ENCODE measurements around the gene CASZ1. TPM values are rescaled to one million over a fixed set of nuclear protein-coding genes. Genes with fewer than 3 reads are reported as not detected.

Gene CASZ1
- total RNA-seq, 4 donors from 2014 or later = 5.2 to 38.5 (median 18.7) TPM

DNA sequence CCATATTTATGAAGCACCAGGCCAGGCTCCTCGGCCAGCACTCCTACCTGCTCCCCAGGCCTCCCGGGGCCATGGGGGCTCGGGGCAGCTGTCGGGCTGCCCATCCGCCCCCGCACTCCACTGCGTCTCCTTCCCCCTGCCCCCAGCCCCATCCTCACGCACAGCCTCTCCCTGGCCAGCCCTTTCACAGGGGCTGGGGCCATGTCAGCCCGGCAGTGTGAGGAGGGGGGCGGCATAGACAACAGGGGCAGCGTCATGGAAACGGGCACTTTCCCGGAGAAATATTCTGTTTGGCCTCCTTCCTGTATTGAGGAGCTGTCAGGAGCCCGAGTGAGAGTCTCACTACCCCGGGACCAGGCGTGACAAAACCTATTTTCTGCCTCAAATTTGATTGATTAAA lies 87.3 kb downstream of the CASZ1 start:
- H3K36me3 ChIP-seq = no peaks in the 10 kb centered on the region
- TF ChIP-seq POLR2A (IDR thresholded peaks at IDR 0.05) = no peak
- TF ChIP-seq, protein P1, sequence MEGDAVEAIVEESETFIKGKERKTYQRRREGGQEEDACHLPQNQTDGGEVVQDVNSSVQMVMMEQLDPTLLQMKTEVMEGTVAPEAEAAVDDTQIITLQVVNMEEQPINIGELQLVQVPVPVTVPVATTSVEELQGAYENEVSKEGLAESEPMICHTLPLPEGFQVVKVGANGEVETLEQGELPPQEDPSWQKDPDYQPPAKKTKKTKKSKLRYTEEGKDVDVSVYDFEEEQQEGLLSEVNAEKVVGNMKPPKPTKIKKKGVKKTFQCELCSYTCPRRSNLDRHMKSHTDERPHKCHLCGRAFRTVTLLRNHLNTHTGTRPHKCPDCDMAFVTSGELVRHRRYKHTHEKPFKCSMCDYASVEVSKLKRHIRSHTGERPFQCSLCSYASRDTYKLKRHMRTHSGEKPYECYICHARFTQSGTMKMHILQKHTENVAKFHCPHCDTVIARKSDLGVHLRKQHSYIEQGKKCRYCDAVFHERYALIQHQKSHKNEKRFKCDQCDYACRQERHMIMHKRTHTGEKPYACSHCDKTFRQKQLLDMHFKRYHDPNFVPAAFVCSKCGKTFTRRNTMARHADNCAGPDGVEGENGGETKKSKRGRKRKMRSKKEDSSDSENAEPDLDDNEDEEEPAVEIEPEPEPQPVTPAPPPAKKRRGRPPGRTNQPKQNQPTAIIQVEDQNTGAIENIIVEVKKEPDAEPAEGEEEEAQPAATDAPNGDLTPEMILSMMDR (IDR thresholded peaks at IDR 0.05) = no peak
- no peaks in the 10 kb centered on the region for H3K9me3 ChIP-seq
- 67 to 70% methylated on average over 10 to 16 of the region's 16 CpGs for WGBS, 2 donors
- DNase-seq = no peak
- H3K4me3 ChIP-seq (replicated peaks in 1 of 3) = no peak overlapping the region
- H3K4me1 ChIP-seq = peaks cover 10 to 16% of the 10 kb centered on the region in 2 donors
- no peaks in the 10 kb centered on the region for H3K27me3 ChIP-seq
- intact Hi-C loops (cut with DNase I) = no loop called here
- H3K27ac ChIP-seq = no peak overlapping the region

DNA sequence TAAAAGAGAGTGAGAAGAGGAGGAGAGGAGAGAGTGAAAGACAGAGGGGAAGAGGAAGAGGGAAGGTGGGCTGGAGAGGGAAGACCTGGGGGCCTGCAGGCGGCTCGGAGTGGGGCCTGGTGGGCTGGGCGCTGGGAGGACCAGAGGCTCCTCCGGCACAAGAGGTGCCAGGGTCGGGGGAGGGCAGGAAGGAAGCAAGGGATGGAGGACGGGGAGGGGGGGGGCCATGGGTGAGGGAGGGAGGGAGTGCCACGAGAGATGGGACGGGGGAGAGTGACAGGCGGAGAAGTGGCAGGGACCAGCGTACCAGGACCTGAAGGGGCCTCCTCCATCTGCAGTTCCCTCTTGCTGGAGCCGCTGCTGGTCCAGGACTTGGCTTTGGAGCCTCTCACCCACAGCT lies 87.7 kb downstream of the CASZ1 start:
- no peak for DNase-seq
- Histone ChIP-seq H3K36me3 (no peaks in the 10 kb centered on the region), H3K4me3 (replicated peaks in 1 of 3) (no peak overlapping the region), H3K4me1 (peaks cover 6 to 12% of the 10 kb centered on the region in 2 donors), H3K27ac (no peak overlapping the region), H3K27me3 (no peaks in the 10 kb centered on the region), H3K9me3 (no peaks in the 10 kb centered on the region)
- 73 to 82% methylated on average over 11 of the region's 11 CpGs for WGBS, 2 donors
- intact Hi-C loops (cut with DNase I) = no loop called here
- no peak for TF ChIP-seq POLR2A (IDR thresholded peaks at IDR 0.05)
- TF ChIP-seq, protein P1 (IDR thresholded peaks at IDR 0.05) = no peak

DNA sequence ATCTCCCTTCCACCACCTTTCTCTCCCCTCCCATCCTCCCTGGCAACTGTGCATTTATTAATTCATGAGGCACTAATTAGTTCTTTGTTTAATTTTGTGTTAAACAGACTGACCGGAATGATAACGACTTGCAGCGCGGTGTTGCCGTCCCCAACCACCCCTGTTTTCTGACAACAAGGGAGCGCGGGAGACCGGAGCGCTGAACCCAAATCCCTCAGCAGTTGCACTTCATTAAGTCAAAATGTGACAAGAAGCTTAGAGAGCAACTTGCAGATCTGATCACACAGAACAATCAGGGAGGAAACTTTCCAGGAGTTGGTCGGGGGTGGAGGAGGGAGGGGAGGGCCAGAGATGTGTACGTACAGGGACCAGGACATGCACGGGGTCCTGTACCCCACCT lies 89.2 kb downstream of the CASZ1 start:
- WGBS, 2 donors = 85 to 93% methylated on average over 12 of the region's 12 CpGs
- intact Hi-C loops (cut with DNase I) = no loop called here
- H3K36me3 ChIP-seq = no peaks in the 10 kb centered on the region
- peaks cover 6 to 11% of the 10 kb centered on the region in 2 donors for H3K4me1 ChIP-seq
- no peak overlapping the region for H3K27ac ChIP-seq
- H3K9me3 ChIP-seq = no peaks in the 10 kb centered on the region
- H3K27me3 ChIP-seq = no peaks in the 10 kb centered on the region
- DNase-seq = no peak
- TF ChIP-seq POLR2A (IDR thresholded peaks at IDR 0.05) = no peak
- TF ChIP-seq, protein P1 (IDR thresholded peaks at IDR 0.05) = no peak
- H3K4me3 ChIP-seq (replicated peaks in 1 of 3) = no peak overlapping the region

DNA sequence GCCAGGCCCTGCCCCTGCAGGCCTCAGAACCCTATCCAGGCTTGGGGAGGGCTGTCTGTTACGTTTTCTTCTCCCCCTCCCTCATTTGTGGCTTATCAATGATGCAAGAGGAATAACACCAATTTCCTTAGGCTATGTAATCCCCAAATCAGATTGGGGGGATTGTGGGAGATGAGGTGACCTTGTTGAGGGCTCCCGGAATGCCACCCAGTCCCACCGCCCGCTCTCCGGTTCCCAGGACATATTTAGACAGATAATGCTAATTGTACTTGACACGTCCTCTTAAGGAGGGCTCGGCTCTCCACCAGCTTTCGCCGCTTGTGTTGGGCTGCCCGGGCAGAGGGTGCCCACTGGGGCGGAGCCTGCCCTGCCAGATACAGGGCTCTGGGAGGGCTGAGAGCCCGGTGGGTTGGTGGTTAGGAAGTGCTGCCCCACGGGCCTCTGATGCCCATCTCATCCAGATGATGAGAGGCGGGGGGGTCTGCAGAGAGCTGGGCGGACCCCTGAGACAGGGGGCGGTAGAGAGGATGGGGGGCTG lies 90.0 kb downstream of the CASZ1 start:
- Histone ChIP-seq H3K27ac (no peak overlapping the region), H3K4me1 (peaks cover 6 to 11% of the 10 kb centered on the region in 2 donors), H3K36me3 (no peaks in the 10 kb centered on the region), H3K27me3 (no peaks in the 10 kb centered on the region), H3K4me3 (replicated peaks in 1 of 3) (no peak overlapping the region), H3K9me3 (no peaks in the 10 kb centered on the region)
- intact Hi-C loops (cut with DNase I) = no loop called here
- no peak for DNase-seq
- 89 to 92% methylated on average over 16 of the region's 16 CpGs for WGBS, 2 donors
- no peak for TF ChIP-seq POLR2A (IDR thresholded peaks at IDR 0.05)
- TF ChIP-seq, protein P1 (IDR thresholded peaks at IDR 0.05) = no peak

DNA sequence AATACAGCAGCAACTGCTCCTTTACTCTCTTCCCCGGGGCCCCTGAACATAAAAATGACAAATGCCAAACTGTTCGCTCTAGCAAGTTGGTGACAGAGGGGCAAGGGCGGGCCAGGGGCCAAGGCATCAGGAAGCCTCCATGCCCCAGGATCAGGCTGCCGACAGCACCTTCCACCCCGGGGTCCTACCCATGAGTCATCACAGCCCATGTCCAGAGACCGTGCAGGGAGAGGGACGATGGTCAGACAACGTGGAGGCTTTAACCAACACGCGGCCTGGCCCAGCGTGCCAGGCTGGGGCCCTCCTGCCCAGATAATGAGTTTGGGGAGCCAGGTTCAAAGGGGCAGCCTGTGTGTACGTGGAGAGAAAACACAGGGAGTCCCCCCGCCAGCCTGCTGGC lies 90.5 kb downstream of the CASZ1 start:
- TF ChIP-seq, protein P1 (IDR thresholded peaks at IDR 0.05) = no peak
- no peak for TF ChIP-seq POLR2A (IDR thresholded peaks at IDR 0.05)
- no peak for DNase-seq
- no peak overlapping the region for H3K27ac ChIP-seq
- H3K36me3 ChIP-seq = no peaks in the 10 kb centered on the region
- no peaks in the 10 kb centered on the region for H3K9me3 ChIP-seq
- peaks cover 10 to 15% of the 10 kb centered on the region in 2 donors for H3K4me1 ChIP-seq
- intact Hi-C loops (cut with DNase I) = no loop called here
- no peaks in the 10 kb centered on the region for H3K27me3 ChIP-seq
- no peak overlapping the region for H3K4me3 ChIP-seq (replicated peaks in 1 of 3)
- WGBS, 2 donors = 88 to 96% methylated on average over 10 to 13 of the region's 13 CpGs

All from thyroid gland (tissue), 4 donors.